ENCODE results near the gene G6PD. TPM values are rescaled to one million over a fixed set of nuclear protein-coding genes. Genes with fewer than 3 reads are reported as not detected.
A peak's percentile ranks its signal among the peaks of the same experiment; 100 is the strongest.

G6PD gene
- polyA plus RNA-seq, 1 experiment: 172 TPM

- CTCF ChIA-PET: no interaction called here
These were observed 16.4 kb downstream of the G6PD start for GRCh38 chrX:154530286-154530685.

DNA sequence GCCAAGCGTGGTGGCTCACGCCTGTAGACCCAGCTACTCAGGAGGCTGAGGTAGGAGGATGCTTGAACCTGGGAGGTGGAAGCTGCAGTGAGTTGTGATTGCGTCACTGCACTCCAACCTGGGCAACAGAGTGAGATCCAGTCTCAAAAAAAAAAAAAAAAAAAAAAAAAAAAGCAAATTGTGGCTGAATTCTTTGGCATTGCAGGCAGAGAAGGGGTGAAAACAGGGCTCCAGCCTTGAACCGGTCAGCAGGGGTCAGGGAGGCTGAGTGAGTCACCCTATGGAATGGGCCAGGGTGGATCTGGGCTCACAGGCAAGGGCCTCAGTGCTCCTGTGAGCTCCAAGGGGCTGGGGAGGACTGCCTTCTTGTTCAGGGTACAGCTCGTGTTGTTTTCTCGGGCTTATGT lies 17.4 kb downstream of the G6PD start:
- Histone ChIP-seq H3K4me3 (ENCODE audit: low read depth, low read length) (no peak overlapping the region), H3K27me3 (ENCODE audit: control insufficient read depth, insufficient read depth, low read length) (no peaks in the 10 kb centered on the region), H3K9me3 (ENCODE audit: control insufficient read depth, insufficient read depth, low read length) (no peaks in the 10 kb centered on the region), H3K27ac (ENCODE audit: low read depth, low read length) (no peak overlapping the region)
- ChIA-PET CTCF (no interaction called here), POLR2A (interaction anchor here (0.8 kb wide), 1 partner anchor 130 kb away, joined by 3 read pairs; no protein-coding TSS in a partner anchor)
- TF ChIP-seq, protein P1, sequence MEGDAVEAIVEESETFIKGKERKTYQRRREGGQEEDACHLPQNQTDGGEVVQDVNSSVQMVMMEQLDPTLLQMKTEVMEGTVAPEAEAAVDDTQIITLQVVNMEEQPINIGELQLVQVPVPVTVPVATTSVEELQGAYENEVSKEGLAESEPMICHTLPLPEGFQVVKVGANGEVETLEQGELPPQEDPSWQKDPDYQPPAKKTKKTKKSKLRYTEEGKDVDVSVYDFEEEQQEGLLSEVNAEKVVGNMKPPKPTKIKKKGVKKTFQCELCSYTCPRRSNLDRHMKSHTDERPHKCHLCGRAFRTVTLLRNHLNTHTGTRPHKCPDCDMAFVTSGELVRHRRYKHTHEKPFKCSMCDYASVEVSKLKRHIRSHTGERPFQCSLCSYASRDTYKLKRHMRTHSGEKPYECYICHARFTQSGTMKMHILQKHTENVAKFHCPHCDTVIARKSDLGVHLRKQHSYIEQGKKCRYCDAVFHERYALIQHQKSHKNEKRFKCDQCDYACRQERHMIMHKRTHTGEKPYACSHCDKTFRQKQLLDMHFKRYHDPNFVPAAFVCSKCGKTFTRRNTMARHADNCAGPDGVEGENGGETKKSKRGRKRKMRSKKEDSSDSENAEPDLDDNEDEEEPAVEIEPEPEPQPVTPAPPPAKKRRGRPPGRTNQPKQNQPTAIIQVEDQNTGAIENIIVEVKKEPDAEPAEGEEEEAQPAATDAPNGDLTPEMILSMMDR (IDR thresholded peaks at IDR 0.05; ENCODE audit: low read depth, low read length): no peak
- DNase-seq (ENCODE audit: low read depth, low spot score): no peak

More at GRCh38 chrX:154530286-154530685, 16.4 kb downstream of the G6PD start:
- H3K4me3 ChIP-seq (ENCODE audit: low read depth, low read length): no peak overlapping the region
- no peaks in the 10 kb centered on the region for H3K27me3 ChIP-seq (ENCODE audit: control insufficient read depth, insufficient read depth, low read length)
- H3K9me3 ChIP-seq (ENCODE audit: control insufficient read depth, insufficient read depth, low read length): no peaks in the 10 kb centered on the region
- no peak overlapping the region for H3K27ac ChIP-seq (ENCODE audit: low read depth, low read length)
- TF ChIP-seq, protein P1 (IDR thresholded peaks at IDR 0.05; ENCODE audit: low read depth, low read length): no peak
- no peak for DNase-seq (ENCODE audit: low read depth, low spot score)
- POLR2A ChIA-PET: no interaction called here

- ChIA-PET POLR2A (interaction anchor here (0.5 to 1.4 kb wide), 3 partner anchors 11 to 128 kb away, joined by 3 to 6 read pairs (median 5); partner anchors contain the start of gene FAM3A), CTCF (interaction anchor here (0.6 to 1.8 kb wide), 7 partner anchors 9 to 128 kb away, joined by 3 to 12 read pairs (median 5); no protein-coding TSS in a partner anchor)
- Histone ChIP-seq H3K4me3 (ENCODE audit: low read depth, low read length) (no peak overlapping the region), H3K27me3 (ENCODE audit: control insufficient read depth, insufficient read depth, low read length) (no peaks in the 10 kb centered on the region), H3K27ac (ENCODE audit: low read depth, low read length) (peak overlapping the region; percentile 82), H3K9me3 (ENCODE audit: control insufficient read depth, insufficient read depth, low read length) (no peaks in the 10 kb centered on the region)
- DNase-seq (ENCODE audit: low read depth, low spot score): no peak
- TF ChIP-seq, protein P1 (IDR thresholded peaks at IDR 0.05; ENCODE audit: low read depth, low read length): peak; percentile 57
These were observed 19.6 kb downstream of the G6PD start for GRCh38 chrX:154526901-154527675.

- CTCF ChIA-PET: interaction anchor here (1.4 kb wide), 1 partner anchor 127 kb away, joined by 5 read pairs; no protein-coding TSS in a partner anchor
- H3K27ac ChIP-seq (ENCODE audit: low read depth, low read length): no peak overlapping the region
- DNase-seq (ENCODE audit: low read depth, low spot score): no peak
- H3K9me3 ChIP-seq (ENCODE audit: control insufficient read depth, insufficient read depth, low read length): no peaks in the 10 kb centered on the region
- TF ChIP-seq, protein P1 (IDR thresholded peaks at IDR 0.05; ENCODE audit: low read depth, low read length): no peak
- H3K27me3 ChIP-seq (ENCODE audit: control insufficient read depth, insufficient read depth, low read length): no peaks in the 10 kb centered on the region
- POLR2A ChIA-PET: interaction anchor here (0.6 kb wide), 1 partner anchor 16 kb away, joined by 3 read pairs; no protein-coding TSS in a partner anchor
- no peak overlapping the region for H3K4me3 ChIP-seq (ENCODE audit: low read depth, low read length)
These were observed 20.8 kb downstream of the G6PD start for GRCh38 chrX:154525606-154526490.
